ENCODE results near the gene H2BK1. TPM values are rescaled to one million over a fixed set of nuclear protein-coding genes. Genes with fewer than 3 reads are reported as not detected.

H2BK1 gene
- total and polyA plus RNA-seq, 2 of the 13 experiments (the other 11 are each of a cell fraction or from before 2014, with no cell fraction given) = not detected

DNA sequence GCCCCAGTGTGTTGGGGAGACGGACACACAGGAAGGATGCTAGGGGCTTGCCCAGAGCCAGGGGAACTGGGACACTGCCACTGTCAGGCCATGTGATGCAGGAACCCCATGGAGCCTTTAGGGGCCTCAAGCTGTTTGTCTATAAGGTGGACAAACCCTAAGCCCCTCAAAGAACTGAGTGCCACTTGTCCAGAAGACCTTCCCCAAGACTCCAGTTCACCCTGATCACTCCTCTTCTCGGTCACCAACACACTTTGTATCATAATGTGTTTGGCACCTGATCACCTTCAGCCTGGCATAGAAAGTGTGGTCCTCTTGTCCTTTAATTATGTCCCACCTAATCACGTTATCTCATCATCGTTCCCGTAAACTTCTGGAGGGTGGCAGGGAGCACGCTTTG, 700 bp downstream of the H2BK1 start:
- Histone ChIP-seq H3K27ac (ENCODE audit: extremely low read length, insufficient read depth, low read length) (no peak overlapping the region), H3K4me3 (replicated peaks in 1 of 3; ENCODE audit: insufficient read depth in 1 of 3, low read depth in 2 of 3, low read length in 3 of 3) (no peak overlapping the region), H3K4me2 (ENCODE audit: low read depth, low read length) (no peak overlapping the region), H3K36me3 (replicated peaks in 1 of 2; ENCODE audit: control insufficient read depth in 1 of 2, insufficient read depth in 2 of 2, low read length in 2 of 2) (peaks cover 6 to 13% of the 10 kb centered on the region in 2 experiments; a peak in 4 of 5 replicates), H3K27me3 (ENCODE audit: control insufficient read depth in 1 of 2, insufficient read depth in 2 of 2, low read length in 2 of 2) (peaks cover 4 to 38% of the 10 kb centered on the region in 2 experiments; a peak in 4 of 5 replicates), H2AFZ (ENCODE audit: low read length) (no peak overlapping the region), H3K79me2 (ENCODE audit: insufficient read depth, low read length) (no peaks in the 10 kb centered on the region), H3K9me3 (ENCODE audit: low read length) (no peaks in the 10 kb centered on the region), H3K4me1 (ENCODE audit: insufficient read depth, low read length) (no peaks in the 10 kb centered on the region), H4K20me1 (ENCODE audit: insufficient read depth, low read length) (0 out of 2 replicates have a peak, but pooled peaks cover 3% of the 10 kb centered on the region), H3K9ac (ENCODE audit: insufficient read depth, low read depth, low read length) (no peak overlapping the region)
- WGBS (ENCODE audit: low lambda C conversion rate) = 53% methylated on average over 5 of the region's 6 CpGs
- CTCF ChIA-PET (ENCODE audit: low intra/inter-chr PET ratio, low total read pairs) = no interaction called here
- DNase-seq (ENCODE audit: low spot score) (no peak), FAIRE-seq (no peak), ATAC-seq (no peak; the same call in 2 of the 3 replicates)
- intact Hi-C loops (cut with micrococcal nuclease; ENCODE audit: unreplicated experiment) = no loop called here
- in situ Hi-C loops (cut with HindIII; ENCODE audit: extremely low pct_ligation_motif_present, low pct_unique_long_range_greater_than_20kb) = no loop called here
- BruUV-seq (replicated peaks) = no TSS peak
- POLR2A ChIA-PET = no interaction called here
- TF ChIP-seq, protein P1, sequence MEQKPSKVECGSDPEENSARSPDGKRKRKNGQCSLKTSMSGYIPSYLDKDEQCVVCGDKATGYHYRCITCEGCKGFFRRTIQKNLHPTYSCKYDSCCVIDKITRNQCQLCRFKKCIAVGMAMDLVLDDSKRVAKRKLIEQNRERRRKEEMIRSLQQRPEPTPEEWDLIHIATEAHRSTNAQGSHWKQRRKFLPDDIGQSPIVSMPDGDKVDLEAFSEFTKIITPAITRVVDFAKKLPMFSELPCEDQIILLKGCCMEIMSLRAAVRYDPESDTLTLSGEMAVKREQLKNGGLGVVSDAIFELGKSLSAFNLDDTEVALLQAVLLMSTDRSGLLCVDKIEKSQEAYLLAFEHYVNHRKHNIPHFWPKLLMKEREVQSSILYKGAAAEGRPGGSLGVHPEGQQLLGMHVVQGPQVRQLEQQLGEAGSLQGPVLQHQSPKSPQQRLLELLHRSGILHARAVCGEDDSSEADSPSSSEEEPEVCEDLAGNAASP (CRISPR knock-in tag; IDR thresholded peaks at IDR 0.05; ENCODE audit: borderline replicate concordance) = no peak
- TF ChIP-seq ZNF83 (CRISPR knock-in tag; IDR thresholded peaks at IDR 0.05; ENCODE audit: borderline replicate concordance) (no peak), HNRNPLL (IDR thresholded peaks at IDR 0.05; ENCODE audit: low read depth, low read length, poor library complexity, severe bottlenecking) (no peak), ZFP36L2 (CRISPR knock-in tag; IDR thresholded peaks at IDR 0.05) (no peak), JUN (CRISPR knock-in tag; IDR thresholded peaks at IDR 0.05) (no peak), POLR2G (IDR thresholded peaks at IDR 0.05; ENCODE audit: low read depth, low read length) (no peak), FOXJ3 (CRISPR knock-in tag; IDR thresholded peaks at IDR 0.05; ENCODE audit: borderline replicate concordance) (no peak), NR2F2 (IDR thresholded peaks at IDR 0.05; ENCODE audit: borderline replicate concordance, low read depth) (no peak)
- TF ChIP-seq, protein P2, sequence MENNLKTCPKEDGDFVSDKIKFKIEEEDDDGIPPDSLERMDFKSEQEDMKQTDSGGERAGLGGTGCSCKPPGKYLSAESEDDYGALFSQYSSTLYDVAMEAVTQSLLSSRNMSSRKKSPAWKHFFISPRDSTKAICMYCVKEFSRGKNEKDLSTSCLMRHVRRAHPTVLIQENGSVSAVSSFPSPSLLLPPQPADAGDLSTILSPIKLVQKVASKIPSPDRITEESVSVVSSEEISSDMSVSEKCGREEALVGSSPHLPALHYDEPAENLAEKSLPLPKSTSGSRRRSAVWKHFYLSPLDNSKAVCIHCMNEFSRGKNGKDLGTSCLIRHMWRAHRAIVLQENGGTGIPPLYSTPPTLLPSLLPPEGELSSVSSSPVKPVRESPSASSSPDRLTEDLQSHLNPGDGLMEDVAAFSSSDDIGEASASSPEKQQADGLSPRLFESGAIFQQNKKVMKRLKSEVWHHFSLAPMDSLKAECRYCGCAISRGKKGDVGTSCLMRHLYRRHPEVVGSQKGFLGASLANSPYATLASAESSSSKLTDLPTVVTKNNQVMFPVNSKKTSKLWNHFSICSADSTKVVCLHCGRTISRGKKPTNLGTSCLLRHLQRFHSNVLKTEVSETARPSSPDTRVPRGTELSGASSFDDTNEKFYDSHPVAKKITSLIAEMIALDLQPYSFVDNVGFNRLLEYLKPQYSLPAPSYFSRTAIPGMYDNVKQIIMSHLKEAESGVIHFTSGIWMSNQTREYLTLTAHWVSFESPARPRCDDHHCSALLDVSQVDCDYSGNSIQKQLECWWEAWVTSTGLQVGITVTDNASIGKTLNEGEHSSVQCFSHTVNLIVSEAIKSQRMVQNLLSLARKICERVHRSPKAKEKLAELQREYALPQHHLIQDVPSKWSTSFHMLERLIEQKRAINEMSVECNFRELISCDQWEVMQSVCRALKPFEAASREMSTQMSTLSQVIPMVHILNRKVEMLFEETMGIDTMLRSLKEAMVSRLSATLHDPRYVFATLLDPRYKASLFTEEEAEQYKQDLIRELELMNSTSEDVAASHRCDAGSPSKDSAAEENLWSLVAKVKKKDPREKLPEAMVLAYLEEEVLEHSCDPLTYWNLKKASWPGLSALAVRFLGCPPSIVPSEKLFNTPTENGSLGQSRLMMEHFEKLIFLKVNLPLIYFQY (CRISPR knock-in tag; IDR thresholded peaks at IDR 0.05; ENCODE audit: borderline replicate concordance) = no peak
- TF ChIP-seq, protein P3, sequence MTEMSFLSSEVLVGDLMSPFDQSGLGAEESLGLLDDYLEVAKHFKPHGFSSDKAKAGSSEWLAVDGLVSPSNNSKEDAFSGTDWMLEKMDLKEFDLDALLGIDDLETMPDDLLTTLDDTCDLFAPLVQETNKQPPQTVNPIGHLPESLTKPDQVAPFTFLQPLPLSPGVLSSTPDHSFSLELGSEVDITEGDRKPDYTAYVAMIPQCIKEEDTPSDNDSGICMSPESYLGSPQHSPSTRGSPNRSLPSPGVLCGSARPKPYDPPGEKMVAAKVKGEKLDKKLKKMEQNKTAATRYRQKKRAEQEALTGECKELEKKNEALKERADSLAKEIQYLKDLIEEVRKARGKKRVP (CRISPR knock-in tag; IDR thresholded peaks at IDR 0.05) = no peak
- TF ChIP-seq, protein P4, sequence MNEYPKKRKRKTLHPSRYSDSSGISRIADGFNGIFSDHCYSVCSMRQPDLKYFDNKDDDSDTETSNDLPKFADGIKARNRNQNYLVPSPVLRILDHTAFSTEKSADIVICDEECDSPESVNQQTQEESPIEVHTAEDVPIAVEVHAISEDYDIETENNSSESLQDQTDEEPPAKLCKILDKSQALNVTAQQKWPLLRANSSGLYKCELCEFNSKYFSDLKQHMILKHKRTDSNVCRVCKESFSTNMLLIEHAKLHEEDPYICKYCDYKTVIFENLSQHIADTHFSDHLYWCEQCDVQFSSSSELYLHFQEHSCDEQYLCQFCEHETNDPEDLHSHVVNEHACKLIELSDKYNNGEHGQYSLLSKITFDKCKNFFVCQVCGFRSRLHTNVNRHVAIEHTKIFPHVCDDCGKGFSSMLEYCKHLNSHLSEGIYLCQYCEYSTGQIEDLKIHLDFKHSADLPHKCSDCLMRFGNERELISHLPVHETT (CRISPR knock-in tag; conservative IDR thresholded peaks at IDR 0.05) = no peak
- TF ChIP-seq, protein P5, sequence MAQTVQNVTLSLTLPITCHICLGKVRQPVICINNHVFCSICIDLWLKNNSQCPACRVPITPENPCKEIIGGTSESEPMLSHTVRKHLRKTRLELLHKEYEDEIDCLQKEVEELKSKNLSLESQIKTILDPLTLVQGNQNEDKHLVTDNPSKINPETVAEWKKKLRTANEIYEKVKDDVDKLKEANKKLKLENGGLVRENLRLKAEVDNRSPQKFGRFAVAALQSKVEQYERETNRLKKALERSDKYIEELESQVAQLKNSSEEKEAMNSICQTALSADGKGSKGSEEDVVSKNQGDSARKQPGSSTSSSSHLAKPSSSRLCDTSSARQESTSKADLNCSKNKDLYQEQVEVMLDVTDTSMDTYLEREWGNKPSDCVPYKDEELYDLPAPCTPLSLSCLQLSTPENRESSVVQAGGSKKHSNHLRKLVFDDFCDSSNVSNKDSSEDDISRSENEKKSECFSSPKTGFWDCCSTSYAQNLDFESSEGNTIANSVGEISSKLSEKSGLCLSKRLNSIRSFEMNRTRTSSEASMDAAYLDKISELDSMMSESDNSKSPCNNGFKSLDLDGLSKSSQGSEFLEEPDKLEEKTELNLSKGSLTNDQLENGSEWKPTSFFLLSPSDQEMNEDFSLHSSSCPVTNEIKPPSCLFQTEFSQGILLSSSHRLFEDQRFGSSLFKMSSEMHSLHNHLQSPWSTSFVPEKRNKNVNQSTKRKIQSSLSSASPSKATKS (CRISPR knock-in tag; IDR thresholded peaks at IDR 0.05) = no peak
- TF ChIP-seq, protein P6, sequence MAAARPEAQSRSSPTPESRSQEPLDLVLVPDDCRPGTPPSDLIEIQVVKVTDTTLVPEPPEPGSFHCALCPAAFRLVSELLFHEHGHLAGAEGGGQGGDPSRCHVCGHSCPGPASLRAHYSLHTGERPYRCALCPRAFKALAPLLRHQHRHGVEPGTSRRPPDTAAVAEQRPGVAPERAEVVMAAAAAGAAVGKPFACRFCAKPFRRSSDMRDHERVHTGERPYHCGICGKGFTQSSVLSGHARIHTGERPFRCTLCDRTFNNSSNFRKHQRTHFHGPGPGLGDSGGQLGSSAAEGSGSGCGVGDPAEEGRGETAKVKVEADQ (CRISPR knock-in tag; IDR thresholded peaks at IDR 0.05; ENCODE audit: borderline replicate concordance) = no peak
